Measurements from ENCODE around the gene LDLRAD3.

LDLRAD3 gene

DNA sequence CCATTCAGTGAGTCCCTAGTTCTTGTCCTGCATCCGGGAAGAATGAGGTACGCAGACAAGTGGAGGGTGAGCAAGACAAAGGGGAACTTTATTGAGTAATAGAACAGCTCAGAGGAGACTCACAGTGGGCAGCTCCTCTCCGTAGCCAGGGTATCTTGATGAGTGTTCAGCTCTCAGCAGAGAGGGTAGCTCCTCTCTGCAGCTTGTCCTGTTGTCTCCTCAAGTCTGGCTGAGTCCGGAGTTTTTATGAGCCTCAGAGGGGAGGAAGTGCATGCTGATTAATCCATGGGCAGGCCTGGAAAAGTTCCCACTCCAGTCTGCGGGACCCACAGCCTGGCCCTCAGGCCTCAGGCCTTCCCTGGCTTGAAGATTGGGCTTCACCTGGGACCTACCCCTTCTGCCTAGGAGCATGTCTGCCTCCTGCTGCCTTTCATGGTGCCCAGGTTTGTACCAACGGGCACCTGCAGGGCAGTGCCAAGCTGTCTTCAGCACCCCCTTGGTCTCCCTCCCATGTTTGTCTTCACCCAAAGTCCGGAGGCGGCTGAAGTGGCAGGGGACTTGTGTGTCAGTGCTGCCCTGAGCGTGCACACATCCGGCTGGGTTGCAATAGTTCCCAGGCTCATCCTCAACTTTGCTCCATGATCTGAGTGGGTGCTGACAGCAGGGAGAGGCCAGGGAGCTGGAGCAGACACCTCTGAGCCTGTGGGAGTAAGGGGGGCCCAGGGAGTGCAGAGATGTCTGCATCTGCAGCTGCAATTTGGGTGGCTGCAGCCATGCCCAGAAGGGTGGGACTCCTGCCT lies 134.2 kb downstream of the LDLRAD3 start:
- no peak for DNase-seq (ENCODE audit: low spot score)

DNA sequence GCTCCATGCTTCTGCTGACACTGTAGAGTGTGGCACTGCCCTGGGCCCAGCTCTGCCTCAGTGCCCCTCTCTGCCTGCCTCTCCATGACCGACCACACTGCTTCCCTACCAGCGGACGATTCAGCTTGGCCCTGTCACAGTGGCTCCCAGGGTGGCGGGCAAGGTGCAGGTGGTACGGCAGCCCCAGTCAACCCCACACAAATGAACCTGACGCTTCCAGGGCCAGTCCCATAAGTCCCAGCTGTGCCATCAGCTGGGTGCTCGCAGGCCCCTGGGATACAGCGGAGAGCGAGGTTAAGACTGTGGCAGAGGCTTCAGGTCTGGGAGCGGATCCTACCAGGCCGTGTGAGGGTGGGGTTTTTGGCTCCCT lies 134.8 kb downstream of the LDLRAD3 start:
- DNase-seq (ENCODE audit: low spot score) = no peak

DNA sequence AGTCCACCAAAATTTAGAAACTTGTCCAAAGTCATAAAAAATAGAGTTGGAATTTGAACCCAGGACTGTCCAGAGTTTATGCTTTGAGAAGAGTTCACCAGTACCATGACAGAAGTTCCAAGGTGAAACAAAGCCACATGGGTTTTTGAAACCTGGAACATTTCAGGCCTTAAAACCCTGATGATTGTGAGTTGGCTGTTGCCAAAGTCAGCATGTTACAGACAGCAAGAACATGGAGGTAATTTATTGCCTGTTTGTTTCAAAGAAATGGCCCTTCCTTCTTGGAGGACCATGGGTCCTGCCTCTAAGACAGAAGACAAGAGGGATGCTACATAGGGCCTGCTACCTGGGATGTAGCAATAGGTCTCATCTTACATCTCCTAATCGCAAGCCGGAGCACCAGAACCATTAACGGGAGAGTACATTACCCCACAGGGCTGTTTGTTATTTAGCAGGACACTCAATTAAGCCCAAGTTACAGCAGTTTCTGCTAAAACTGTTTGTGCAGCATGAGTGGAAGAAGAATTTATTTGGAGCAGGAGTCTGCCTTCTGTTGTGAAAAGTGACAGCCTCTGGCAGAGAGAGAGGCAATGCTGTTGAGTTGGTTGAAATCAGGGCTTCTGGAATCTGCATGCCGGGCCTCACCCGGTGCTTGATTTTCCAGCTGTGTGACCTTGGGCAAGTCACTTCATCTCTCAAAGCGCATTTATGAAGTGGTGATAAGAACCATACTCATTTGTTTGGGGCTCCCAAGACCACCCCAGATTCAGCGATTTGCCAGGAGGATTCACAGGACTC lies 136.2 kb downstream of the LDLRAD3 start:
- no peak for DNase-seq (ENCODE audit: low spot score)

DNA sequence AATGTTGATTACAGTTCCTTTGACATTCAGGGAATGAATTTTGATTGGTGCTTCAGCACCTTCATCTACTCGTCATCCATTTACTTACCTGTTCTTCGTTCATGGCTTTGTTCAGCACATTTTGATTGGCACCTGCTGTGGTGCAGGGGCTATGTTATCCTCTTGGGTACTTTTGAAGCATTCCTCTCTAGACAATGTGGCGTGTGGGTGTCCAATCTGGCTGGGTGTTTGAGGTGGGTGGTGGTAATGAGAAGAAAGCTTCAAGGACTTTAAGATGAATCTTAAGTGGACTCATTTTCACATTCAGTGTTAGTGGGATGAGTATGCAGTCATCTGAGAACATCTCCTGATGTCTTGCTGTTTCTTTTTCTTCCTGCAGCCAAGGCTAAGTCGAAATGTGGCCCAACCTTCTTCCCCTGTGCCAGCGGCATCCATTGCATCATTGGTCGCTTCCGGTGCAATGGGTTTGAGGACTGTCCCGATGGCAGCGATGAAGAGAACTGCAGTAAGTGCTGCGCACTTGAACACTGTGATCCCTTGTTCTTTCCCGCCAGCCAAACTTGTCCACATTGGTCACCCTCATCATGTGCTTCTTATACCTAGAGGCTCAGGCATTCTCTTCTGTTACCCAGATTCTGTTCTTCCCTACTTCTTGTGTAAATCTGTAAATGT lies 137.5 kb downstream of the LDLRAD3 start:
- no peak for DNase-seq (ENCODE audit: low spot score)

GRCh38 chr11:36086366-36086765 lies 142.5 kb downstream of the LDLRAD3 start:
- DNase-seq (ENCODE audit: low spot score) = no peak

GRCh38 chr11:36088266-36088972 lies 144.6 kb downstream of the LDLRAD3 start:
- DNase-seq (ENCODE audit: low spot score) = peak; percentile 76

- DNase-seq (ENCODE audit: low spot score) = no peak
Measured at GRCh38 chr11:36089920-36090319, 146.1 kb downstream of the LDLRAD3 start.

GRCh38 chr11:36090356-36091109 lies 146.7 kb downstream of the LDLRAD3 start:
- no peak for DNase-seq (ENCODE audit: low spot score)

GRCh38 chr11:36091256-36091811 lies 147.5 kb downstream of the LDLRAD3 start:
- no peak for DNase-seq (ENCODE audit: low spot score)

DNA sequence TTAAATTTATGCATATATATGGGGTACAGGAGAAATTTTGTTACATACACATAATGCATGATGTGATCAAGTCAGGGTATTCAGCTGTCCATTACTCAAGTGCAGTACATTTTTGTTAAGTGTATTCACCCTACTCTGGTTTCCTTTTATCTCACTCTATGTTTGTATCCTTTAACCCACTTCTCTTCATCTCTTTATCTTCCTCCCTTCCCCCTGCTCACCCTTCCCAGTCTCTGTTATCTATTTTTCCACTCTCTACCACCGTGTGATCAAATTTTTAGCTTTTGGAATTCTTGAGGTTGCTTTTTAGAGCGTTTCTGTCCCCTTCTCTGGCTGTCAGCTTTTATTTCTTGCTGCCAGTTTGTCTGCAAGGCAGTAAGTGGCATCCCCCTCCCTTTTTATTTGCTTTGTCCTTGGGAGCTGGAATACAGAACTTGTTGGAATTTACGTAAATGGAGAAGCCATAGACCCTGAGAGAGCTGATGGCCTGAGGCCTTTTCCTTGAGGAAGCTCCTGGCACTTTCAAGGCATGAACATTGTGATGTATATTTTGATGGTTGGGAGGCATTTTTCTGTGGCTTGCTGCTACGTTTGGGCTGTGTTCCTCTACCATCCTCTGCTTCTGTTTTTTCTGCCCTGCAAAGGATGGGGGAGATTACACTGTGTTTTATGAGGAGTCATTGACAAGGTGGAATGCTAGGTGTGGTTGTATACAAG lies 148.6 kb downstream of the LDLRAD3 start:
- no peak for DNase-seq (ENCODE audit: low spot score)

DNA sequence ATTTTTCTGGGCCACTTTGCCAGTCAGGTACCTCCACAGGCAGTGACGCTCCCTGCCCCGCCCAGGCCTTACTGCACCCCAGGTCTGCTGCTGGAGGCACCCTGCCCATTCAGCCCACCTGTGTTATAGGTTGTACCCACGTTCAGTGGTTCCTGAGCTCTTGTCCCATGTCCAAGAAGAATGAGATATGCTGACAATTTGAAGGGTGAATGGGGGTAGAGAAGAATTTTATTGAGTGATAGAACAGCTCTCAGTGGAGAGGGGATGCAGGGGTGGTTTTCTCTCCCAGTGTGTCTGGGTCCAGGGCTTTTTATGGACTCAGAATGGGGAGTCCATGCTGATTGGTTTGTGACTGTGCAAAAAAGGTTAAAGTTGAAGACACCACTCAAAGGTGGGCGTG lies 149.7 kb downstream of the LDLRAD3 start:
- no peak for DNase-seq (ENCODE audit: low spot score)

DNA sequence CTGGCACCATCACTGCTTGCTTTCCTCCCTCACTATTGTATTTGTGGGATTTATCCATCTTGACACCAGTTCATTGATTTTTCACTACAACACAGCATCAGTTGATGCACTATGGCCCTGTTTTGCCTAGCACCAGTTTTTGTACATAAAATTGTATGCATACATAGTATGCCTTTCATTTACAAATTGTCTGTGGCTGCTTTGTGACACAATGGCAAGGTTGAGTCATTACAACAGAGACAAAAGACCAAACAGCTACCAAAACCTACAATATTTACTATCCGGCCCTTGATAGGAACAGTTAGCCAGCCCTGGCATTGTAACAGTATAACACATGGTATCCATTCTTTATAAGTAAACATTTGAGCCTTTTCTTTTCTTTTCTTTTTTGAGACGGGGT lies 150.3 kb downstream of the LDLRAD3 start:
- DNase-seq (ENCODE audit: low spot score) = no peak

DNA sequence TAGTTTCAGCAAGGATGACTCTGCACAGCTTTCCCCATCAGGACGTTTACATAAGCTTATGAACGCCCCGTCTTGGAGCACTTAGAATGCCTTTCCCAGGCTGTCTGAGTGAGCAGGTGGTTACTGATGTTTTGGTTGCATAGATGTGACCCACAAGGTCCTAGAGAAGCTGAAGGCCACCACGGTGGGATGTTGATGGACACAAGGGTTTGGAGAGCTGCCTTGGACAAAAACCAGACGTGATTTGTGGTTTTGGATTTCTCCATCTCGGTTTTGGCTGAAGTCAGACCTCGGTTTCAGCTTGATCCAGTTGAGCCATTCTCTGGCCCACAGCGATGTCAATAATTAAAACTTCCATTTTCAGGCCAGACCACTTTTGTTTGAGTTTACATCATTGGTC lies 151.9 kb downstream of the LDLRAD3 start:
- DNase-seq (ENCODE audit: low spot score) = no peak

DNA sequence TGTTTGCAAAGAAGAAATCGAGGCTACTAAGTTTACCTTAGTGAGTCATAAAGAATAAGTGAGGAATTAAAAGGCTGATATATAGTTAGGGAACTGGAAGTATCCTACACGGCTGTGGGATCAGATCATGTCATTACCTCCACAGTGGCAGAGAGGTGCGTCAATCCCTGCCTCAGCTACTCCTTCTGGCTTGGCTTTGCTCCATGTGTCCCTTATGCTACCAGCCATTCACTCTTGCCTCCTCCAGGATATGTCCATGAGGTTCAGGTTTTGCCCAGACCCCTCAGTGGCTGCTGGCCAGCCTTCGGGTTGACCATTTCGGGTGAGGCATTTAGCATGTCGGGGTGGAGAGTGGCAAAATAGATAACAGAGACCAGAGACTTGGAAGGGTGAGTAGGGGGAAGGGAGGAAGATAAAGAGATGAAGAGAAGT lies 153.4 kb downstream of the LDLRAD3 start:
- DNase-seq (ENCODE audit: low spot score) = no peak

- no peak for DNase-seq (ENCODE audit: low spot score)
Measured at GRCh38 chr11:36098087-36098486, 154.2 kb downstream of the LDLRAD3 start.

DNA sequence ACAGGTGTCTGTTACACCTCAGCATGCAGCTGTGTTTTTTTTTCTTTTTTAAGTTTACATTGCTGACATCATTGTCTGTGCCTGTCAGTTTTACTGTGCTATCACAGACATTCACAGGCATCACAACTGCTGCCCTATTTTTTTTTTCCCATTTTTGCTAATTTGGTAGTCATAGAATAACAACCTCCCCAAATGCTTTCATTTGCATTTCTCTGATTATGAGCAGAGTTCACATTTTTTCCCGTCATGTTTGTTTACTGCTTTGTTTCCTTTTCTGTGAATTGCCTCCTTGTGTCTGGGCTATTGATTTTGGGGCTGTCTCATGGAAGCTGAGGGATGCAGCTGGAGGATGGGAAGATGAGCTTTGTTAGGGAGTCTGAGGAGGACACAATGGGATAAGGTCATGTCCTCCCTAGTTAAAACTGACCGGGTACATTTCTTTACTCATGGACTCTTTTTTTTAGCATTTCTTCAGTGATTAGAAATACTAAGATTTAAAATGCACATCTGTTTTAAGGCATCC lies 155.1 kb downstream of the LDLRAD3 start:
- no peak for DNase-seq (ENCODE audit: low spot score)

- DNase-seq (ENCODE audit: low spot score) = no peak
Measured at GRCh38 chr11:36101466-36101865, 157.6 kb downstream of the LDLRAD3 start.

- no peak for DNase-seq (ENCODE audit: low spot score)
Measured at GRCh38 chr11:36102868-36103267, 159.0 kb downstream of the LDLRAD3 start.

DNA sequence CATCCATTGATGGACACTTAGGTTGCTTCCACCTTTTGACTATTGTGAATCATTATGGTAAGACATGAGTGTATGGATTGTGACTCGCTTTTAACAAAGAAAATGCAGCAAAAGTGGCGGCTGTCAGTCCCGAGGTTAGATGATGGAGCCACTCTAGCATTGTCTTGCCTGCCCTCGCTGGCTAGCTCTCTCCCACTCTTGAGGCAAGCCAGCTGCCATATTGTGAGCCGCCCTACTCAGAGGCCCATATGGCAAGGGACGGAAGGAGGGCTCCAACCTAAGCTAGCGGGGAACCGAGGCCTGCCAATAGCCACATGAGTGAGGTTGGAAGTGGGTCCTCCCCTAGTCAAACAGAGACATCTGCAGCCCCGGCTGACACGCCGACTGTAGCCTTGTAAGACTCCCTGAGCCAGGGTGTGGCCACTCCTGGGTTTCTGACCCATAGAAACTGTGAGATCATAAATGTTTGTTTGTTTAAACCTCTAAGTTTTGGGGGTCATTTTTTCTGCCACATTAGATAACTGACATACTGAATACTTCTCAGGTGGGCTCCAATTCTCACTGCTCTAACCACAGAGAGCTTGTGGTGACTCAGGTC lies 160.2 kb downstream of the LDLRAD3 start:
- no peak for DNase-seq (ENCODE audit: low spot score)

DNA sequence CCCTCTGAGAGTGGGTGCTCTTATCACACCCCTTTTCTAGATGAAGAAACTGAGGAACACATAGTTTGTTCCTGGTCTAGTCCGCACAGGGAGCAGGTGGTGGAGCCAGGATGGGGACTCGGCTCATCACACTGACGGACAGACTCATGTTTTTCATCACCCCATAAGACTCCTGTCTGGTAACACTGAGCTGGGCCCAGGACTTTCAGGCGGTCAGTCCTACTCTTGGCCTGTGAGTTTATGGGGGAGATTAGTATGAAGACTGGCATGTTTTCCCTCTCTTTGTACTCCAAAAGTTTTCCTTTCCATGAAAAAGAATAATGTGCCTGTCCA lies 160.8 kb downstream of the LDLRAD3 start:
- DNase-seq (ENCODE audit: low spot score) = no peak
